Neuronal stem cell (in vitro differentiated cells): ENCODE measurements around the gene NXF1.
A peak's percentile ranks its signal among the peaks of the same experiment; 100 is the strongest.

Experiments
- DNase-seq: peaks from one replicate; pipeline ENCODE4 v3.0.0-alpha.2; 2013; ENCODE audit warnings: low spot score
- H2AFZ ChIP-seq: one replicate; pipeline ENCODE4 v1.6.1; 2013; ENCODE audit warnings: mild to moderate bottlenecking, low read length, inconsistent platforms
- H2AK5ac ChIP-seq: 2 replicates; pipeline ENCODE4 v1.6.1; 2013; ENCODE audit warnings: low read depth, mild to moderate bottlenecking, inconsistent platforms, low read length, moderate library complexity, mixed read lengths
- H2BK120ac ChIP-seq: 2 replicates; pipeline ENCODE4 v1.6.1; 2013; ENCODE audit warnings: low read depth, mild to moderate bottlenecking, inconsistent platforms, low read length, moderate library complexity, mixed read lengths
- H2BK12ac ChIP-seq: one replicate; pipeline ENCODE4 v1.6.1; 2013; ENCODE audit warnings: low read length, inconsistent platforms
- H2BK15ac ChIP-seq: 2 replicates; pipeline ENCODE4 v1.6.1; 2013; ENCODE audit warnings: mild to moderate bottlenecking, low read length, inconsistent platforms, mixed read lengths
- H2BK5ac ChIP-seq: one replicate; pipeline ENCODE4 v1.6.1; 2013; ENCODE audit warnings: inconsistent platforms, mild to moderate bottlenecking, low read length, moderate library complexity
- H3K14ac ChIP-seq: one replicate; pipeline ENCODE4 v1.6.1; 2013; ENCODE audit warnings: low read length, inconsistent platforms
- H3K18ac ChIP-seq: 2 replicates; pipeline ENCODE4 v1.6.1; 2013; ENCODE audit warnings: low read length, inconsistent platforms
- H3K23ac ChIP-seq: 2 replicates; pipeline ENCODE4 v1.6.1; 2013; ENCODE audit warnings: low read depth, mild to moderate bottlenecking, mixed read lengths, low read length, inconsistent platforms; ENCODE audit not compliant: poor library complexity
- H3K27ac ChIP-seq: replicated peaks from 3 replicates; pipeline ENCODE4 v1.5.1; 2013; ENCODE audit warnings: low read length, inconsistent platforms
- H3K27me3 ChIP-seq, 3 experiments: 2 replicates each; pipeline ENCODE4 v1.6.1; 2013; ENCODE audit warnings: low read length in 3 of 3, mild to moderate bottlenecking in 2 of 3, inconsistent platforms in 1 of 3, low read depth in 1 of 3, mixed read lengths in 1 of 3, moderate library complexity in 1 of 3; ENCODE audit not compliant: control insufficient read depth in 3 of 3, insufficient read depth in 3 of 3
- H3K36me3 ChIP-seq, 2 donors: replicated peaks in 1 of 2; 2 replicates each; pipeline ENCODE4 v1.6.1; 2013; ENCODE audit warnings: low read length in 2 of 2; ENCODE audit not compliant: control insufficient read depth in 2 of 2, insufficient read depth in 2 of 2
- H3K4ac ChIP-seq: 2 replicates; pipeline ENCODE4 v1.6.1; 2013; ENCODE audit warnings: inconsistent platforms, mild to moderate bottlenecking, low read length, moderate library complexity
- H3K4me1 ChIP-seq, 2 donors: 1 replicate in 1 of 2; 2 replicates in 1 of 2; pipeline ENCODE4 v1.6.1; 2013; ENCODE audit warnings: low read length in 2 of 2, low read depth in 1 of 2; ENCODE audit not compliant: control insufficient read depth in 2 of 2, insufficient read depth in 1 of 2
- H3K4me2 ChIP-seq: one replicate; pipeline ENCODE4 v1.6.1; 2013; ENCODE audit warnings: mild to moderate bottlenecking, low read length, inconsistent platforms; ENCODE audit not compliant: insufficient read depth, poor library complexity, severe bottlenecking
- H3K4me3 ChIP-seq, 2 donors: 2 replicates each; pipeline ENCODE4 v1.5.1; 2013; ENCODE audit warnings: low read length in 2 of 2, mild to moderate bottlenecking in 2 of 2, inconsistent platforms in 1 of 2, moderate library complexity in 1 of 2
- H3K79me1 ChIP-seq: one replicate; pipeline ENCODE4 v1.6.1; 2013; ENCODE audit warnings: low read depth, mild to moderate bottlenecking, inconsistent platforms, low read length, moderate library complexity
- H3K9ac ChIP-seq: one replicate; pipeline ENCODE4 v1.6.1; 2013; ENCODE audit warnings: mild to moderate bottlenecking, low read depth, low read length, inconsistent platforms; ENCODE audit not compliant: poor library complexity
- H3K9me3 ChIP-seq, 2 donors: replicated peaks in 1 of 2; 2 replicates each; pipeline versions ENCODE3 to v1.6.1; 2013; ENCODE audit warnings: low read length in 2 of 2, mild to moderate bottlenecking in 2 of 2, inconsistent platforms in 1 of 2, low read depth in 1 of 2, mixed read lengths in 1 of 2, moderate library complexity in 1 of 2; ENCODE audit not compliant: control insufficient read depth in 2 of 2, insufficient read depth in 1 of 2
- H4K8ac ChIP-seq: one replicate; pipeline ENCODE4 v1.6.1; 2013; ENCODE audit warnings: low read depth, mild to moderate bottlenecking, inconsistent platforms, low read length, moderate library complexity
- H4K91ac ChIP-seq: one replicate; pipeline ENCODE4 v1.6.1; 2013; ENCODE audit warnings: low read length, low read depth, mild to moderate bottlenecking, inconsistent platforms; ENCODE audit not compliant: poor library complexity
- WGBS, 2 donors: extraction: QIAGEN DNeasy Blood & Tissue Kit; methylation state at CpG; one replicate each; pipeline ENCODE4 v1.1.7; 2013; ENCODE audit warnings: missing lambda C conversion rate in 2 of 2, mixed read lengths in 1 of 2; ENCODE audit not compliant: insufficient read length in 2 of 2, insufficient replicate concordance in 1 of 2; ENCODE audit errors: extremely low coverage in 2 of 2; 5-methylcytosine and 5-hydroxymethylcytosine counted together

Gene NXF1

GRCh38 chr11:62839050-62839945 lies 34.1 kb upstream of the NXF1 start, which contains the start of gene WDR74:
Gene WDR74 (minus strand): TSS chr11:62839590. CDS start chr11:62839570, 20 bp downstream.
- peaks cover 21 to 36% of the 10 kb centered on the region in 2 donors for H3K36me3 ChIP-seq
- WGBS, 2 donors, result no CpG with 5 or more reads among the region's 62 CpGs

GRCh38 chr11:62835336-62835735 lies 30.1 kb upstream of the NXF1 start:
- no peak for DNase-seq
- H4K91ac ChIP-seq, result no peak overlapping the region
- no peak overlapping the region for H3K4me2 ChIP-seq
- no peak overlapping the region for H4K8ac ChIP-seq
- H3K27ac ChIP-seq, result no peak overlapping the region
- no peak overlapping the region for H3K4me3 ChIP-seq
- H2AK5ac ChIP-seq, result no peak overlapping the region
- peaks cover 11% of the 10 kb centered on the region for H3K79me1 ChIP-seq
- no peak overlapping the region for H2AFZ ChIP-seq
- H3K23ac ChIP-seq, result no peak overlapping the region
- H3K9ac ChIP-seq, result no peak overlapping the region
- H3K4ac ChIP-seq, result no peak overlapping the region
- H2BK15ac ChIP-seq, result no peak overlapping the region
- no peaks in the 10 kb centered on the region for H3K27me3 ChIP-seq
- H2BK12ac ChIP-seq, result no peak overlapping the region
- H3K4me1 ChIP-seq, result peaks cover 7 to 9% of the 10 kb centered on the region in 2 donors
- peaks cover 29 to 52% of the 10 kb centered on the region in 2 donors for H3K36me3 ChIP-seq
- H2BK5ac ChIP-seq, result no peak overlapping the region
- H3K9me3 ChIP-seq, result no peaks in the 10 kb centered on the region
- WGBS, 2 donors, result no CpG with 5 or more reads among the region's 8 CpGs
- no peak overlapping the region for H3K14ac ChIP-seq
- H2BK120ac ChIP-seq, result no peak overlapping the region
- H3K18ac ChIP-seq, result no peak overlapping the region

More at GRCh38 chr11:62839050-62839945, 34.1 kb upstream of the NXF1 start, which contains the start of gene WDR74:
- H2AK5ac ChIP-seq, result peak within 1 kb of the TSS; percentile 86
- H3K14ac ChIP-seq, result no peak within 1 kb of the TSS
- no peak within 1 kb of the TSS for H4K91ac ChIP-seq
- no peak within 1 kb of the TSS for H2BK5ac ChIP-seq
- peak; percentile 84 for DNase-seq
- H3K9me3 ChIP-seq, result no peaks in the 10 kb centered on the region
- no peaks in the 10 kb centered on the region for H3K27me3 ChIP-seq
- peak within 1 kb of the TSS; percentile 96 to 99 for H3K4me3 ChIP-seq
- H3K23ac ChIP-seq, result peak within 1 kb of the TSS; percentile 8
- peaks cover 8 to 10% of the 10 kb centered on the region in 2 donors for H3K4me1 ChIP-seq
- H3K27ac ChIP-seq, result peak within 1 kb of the TSS; percentile 93
- H2BK12ac ChIP-seq, result no peak within 1 kb of the TSS
- H3K79me1 ChIP-seq, result peaks cover 5% of the 10 kb centered on the region
- H3K4ac ChIP-seq, result peak within 1 kb of the TSS; percentile 13
- no peak within 1 kb of the TSS for H2BK15ac ChIP-seq
- peak within 1 kb of the TSS; percentile 98 for H3K4me2 ChIP-seq
- peak within 1 kb of the TSS; percentile 88 for H3K18ac ChIP-seq
- no peak within 1 kb of the TSS for H4K8ac ChIP-seq
- peak within 1 kb of the TSS; percentile 92 for H3K9ac ChIP-seq
- peak within 1 kb of the TSS; percentile 90 for H2AFZ ChIP-seq
- no peak within 1 kb of the TSS for H2BK120ac ChIP-seq

- H3K4me3 ChIP-seq, result peak within 1 kb of the TSS; percentile 70 to 90
- peak within 1 kb of the TSS; percentile 34 for H2BK12ac ChIP-seq
- peak within 1 kb of the TSS; percentile 96 for H3K9ac ChIP-seq
- WGBS, 2 donors, result no CpG with 5 or more reads among the region's 40 CpGs
- H3K27me3 ChIP-seq, result no peaks in the 10 kb centered on the region
- peak within 1 kb of the TSS; percentile 97 for H2AFZ ChIP-seq
- H3K18ac ChIP-seq, result peak within 1 kb of the TSS; percentile 99
- peak within 1 kb of the TSS; percentile 94 for H2BK15ac ChIP-seq
- H3K27ac ChIP-seq, result peak within 1 kb of the TSS; percentile 83
- peaks cover 29 to 55% of the 10 kb centered on the region in 2 donors for H3K36me3 ChIP-seq
- H2BK5ac ChIP-seq, result peak within 1 kb of the TSS; percentile 91
- H3K4me1 ChIP-seq, result peaks cover 3 to 7% of the 10 kb centered on the region in 2 donors
- peak within 1 kb of the TSS; percentile 98 for H3K23ac ChIP-seq
- H3K9me3 ChIP-seq, result no peaks in the 10 kb centered on the region
- peak within 1 kb of the TSS; percentile 92 for H3K4me2 ChIP-seq
- peak within 1 kb of the TSS; percentile 95 for H2AK5ac ChIP-seq
- H2BK120ac ChIP-seq, result peak within 1 kb of the TSS; percentile 93
- no peak within 1 kb of the TSS for H3K4ac ChIP-seq
- no peak for DNase-seq
- no peak within 1 kb of the TSS for H4K91ac ChIP-seq
- peak within 1 kb of the TSS; percentile 83 for H3K14ac ChIP-seq
- no peak within 1 kb of the TSS for H4K8ac ChIP-seq
- peaks cover 7% of the 10 kb centered on the region for H3K79me1 ChIP-seq
Measured at GRCh38 chr11:62832336-62833234, 27.3 kb upstream of the NXF1 start, which contains the start of gene TEX54. Gene TEX54 (minus strand): TSS chr11:62832841.
